Endothelial cell (in vitro differentiated cells): ENCODE results near the gene CHRNA10. TPM values are rescaled to one million over a fixed set of nuclear protein-coding genes. Genes with fewer than 3 reads are reported as not detected.

Experiments used
- DNase-seq: peaks from one replicate; pipeline ENCODE4 v3.0.0; 2021; ENCODE audit warnings: low spot score
- H3K27ac Mint-ChIP-seq: one replicate; pipeline ENCODE4 v1.8.0; 2021; ENCODE audit warnings: mixed read lengths, inconsistent platforms; ENCODE audit not compliant: unreplicated experiment
- H3K27me3 Mint-ChIP-seq: one replicate; pipeline ENCODE4 v1.8.0; 2021; ENCODE audit warnings: mild to moderate bottlenecking, moderate library complexity, mixed read lengths, inconsistent platforms; ENCODE audit not compliant: unreplicated experiment
- H3K36me3 Mint-ChIP-seq: one replicate; pipeline ENCODE4 v1.8.0; 2021; ENCODE audit warnings: mild to moderate bottlenecking, low read depth, mixed read lengths, inconsistent platforms; ENCODE audit not compliant: unreplicated experiment
- H3K4me1 Mint-ChIP-seq: one replicate; pipeline ENCODE4 v1.8.0; 2021; ENCODE audit warnings: mild to moderate bottlenecking, mixed read lengths, inconsistent platforms; ENCODE audit not compliant: unreplicated experiment
- H3K4me3 Mint-ChIP-seq: one replicate; pipeline ENCODE4 v1.8.0; 2021; ENCODE audit warnings: mild to moderate bottlenecking, mixed read lengths, inconsistent platforms; ENCODE audit not compliant: unreplicated experiment
- H3K9me3 Mint-ChIP-seq: one replicate; pipeline ENCODE4 v1.8.0; 2021; ENCODE audit warnings: mixed read lengths, inconsistent platforms; ENCODE audit not compliant: unreplicated experiment
- CTCF ChIP-seq: fragments of 200-600 bp; sonication (generic); IDR thresholded peaks from one replicate; pipeline ENCODE4 v1.5.0; 2021; ENCODE audit warnings: antibody characterized with exemption; ENCODE audit not compliant: unreplicated experiment
- total RNA-seq: library from RNA; stranded (reverse); fragmentation: NEBNext Ultra II Directional; extraction: Animal tissue kit (Norgen Biotek cat#: 25700); gene quantifications from one replicate; pipeline ENCODE4 v1.2.1, GENCODE V29; 2021; ENCODE audit not compliant: unreplicated experiment

CHRNA10 gene
- total RNA-seq, 1 donor from 2014 or later = 0.72 TPM

GRCh38 chr11:3707176-3707575, 36.0 kb upstream of the CHRNA10 start:
- no peak for TF ChIP-seq CTCF
- H3K36me3 Mint-ChIP-seq = peaks cover 26% of the 10 kb centered on the region
- H3K27ac Mint-ChIP-seq = no peak overlapping the region

GRCh38 chr11:3703383-3703782, 32.2 kb upstream of the CHRNA10 start:
- Mint-ChIP-seq H3K9me3 (no peaks in the 10 kb centered on the region), H3K4me3 (no peak overlapping the region), H3K36me3 (peaks cover 33% of the 10 kb centered on the region), H3K27me3 (no peaks in the 10 kb centered on the region), H3K27ac (no peak overlapping the region), H3K4me1 (no peaks in the 10 kb centered on the region)
- DNase-seq = no peak
- TF ChIP-seq CTCF = no peak

More at GRCh38 chr11:3707176-3707575, 36.0 kb upstream of the CHRNA10 start:
- H3K4me3 Mint-ChIP-seq = no peak overlapping the region
- no peaks in the 10 kb centered on the region for H3K4me1 Mint-ChIP-seq
- DNase-seq = no peak
- H3K27me3 Mint-ChIP-seq = no peaks in the 10 kb centered on the region
- no peaks in the 10 kb centered on the region for H3K9me3 Mint-ChIP-seq

GRCh38 chr11:3700910-3701309, 29.7 kb upstream of the CHRNA10 start:
- Mint-ChIP-seq H3K27me3 (no peaks in the 10 kb centered on the region), H3K36me3 (peaks cover 38% of the 10 kb centered on the region), H3K4me1 (no peaks in the 10 kb centered on the region), H3K27ac (no peak overlapping the region), H3K9me3 (no peaks in the 10 kb centered on the region), H3K4me3 (no peak overlapping the region)
- no peak for DNase-seq
- no peak for TF ChIP-seq CTCF

- DNase-seq = no peak
- no peaks in the 10 kb centered on the region for H3K4me1 Mint-ChIP-seq
- H3K27ac Mint-ChIP-seq = no peak overlapping the region
- peaks cover 40% of the 10 kb centered on the region for H3K36me3 Mint-ChIP-seq
- no peak overlapping the region for H3K4me3 Mint-ChIP-seq
- no peak for TF ChIP-seq CTCF
- no peaks in the 10 kb centered on the region for H3K27me3 Mint-ChIP-seq
- no peaks in the 10 kb centered on the region for H3K9me3 Mint-ChIP-seq
These were observed 29.2 kb upstream of the CHRNA10 start for GRCh38 chr11:3700410-3700809.

- H3K9me3 Mint-ChIP-seq = no peaks in the 10 kb centered on the region
- H3K27me3 Mint-ChIP-seq = peaks cover 1% of the 10 kb centered on the region
- no peak overlapping the region for H3K4me3 Mint-ChIP-seq
- peaks cover 34% of the 10 kb centered on the region for H3K36me3 Mint-ChIP-seq
- no peaks in the 10 kb centered on the region for H3K4me1 Mint-ChIP-seq
- DNase-seq = no peak
- no peak for TF ChIP-seq CTCF
- H3K27ac Mint-ChIP-seq = no peak overlapping the region
These were observed 15.6 kb upstream of the CHRNA10 start for GRCh38 chr11:3686751-3687150.
